Kidney (tissue), 14 donors: ENCODE results near the gene LTBP1. TPM values are rescaled to one million over a fixed set of nuclear protein-coding genes. Genes with fewer than 3 reads are reported as not detected.
"Not testable (repeated sequence)": the region's sequence is repeated elsewhere in the genome, so short reads cannot be mapped to it uniquely, and the experiment has no call there.

Experiments
- DNase-seq, 5 donors: peaks; one replicate each; pipeline ENCODE4 v3.0.0-alpha.2; 2013 to 2020
- FAIRE-seq: peaks from 2 replicates; lab custom pipeline; 2012; peaks lifted over from hg19 to GRCh38; lab: Jason Lieb, UNC
- H3K27ac ChIP-seq, 2 donors: one replicate each; pipeline ENCODE4 v1.7.0; 2013; ENCODE audit warnings: low read depth in 2 of 2, low read length in 2 of 2, inconsistent platforms in 1 of 2
- H3K27me3 ChIP-seq: one replicate; pipeline ENCODE4 v1.7.1; 2013; ENCODE audit warnings: low read length, inconsistent platforms; ENCODE audit not compliant: control insufficient read depth, insufficient read depth
- H3K36me3 ChIP-seq, 3 donors: one replicate each; pipeline versions ENCODE4 v1.7.0 to v1.7.1; 2013; ENCODE audit warnings: low read length in 3 of 3, control low read depth in 1 of 3, inconsistent platforms in 1 of 3; ENCODE audit not compliant: insufficient read depth in 3 of 3, control insufficient read depth in 2 of 3
- H3K4me1 ChIP-seq, 3 donors: one replicate each; pipeline versions ENCODE4 v1.7.0 to v1.7.1; 2013; ENCODE audit warnings: low read length in 3 of 3, inconsistent platforms in 1 of 3, low read depth in 1 of 3; ENCODE audit not compliant: control insufficient read depth in 2 of 3, insufficient read depth in 2 of 3
- H3K4me3 ChIP-seq, 3 donors: one replicate each; pipeline versions ENCODE4 v1.7.0 to v1.8.1; 2013; ENCODE audit warnings: low read length in 3 of 3, control low read depth in 1 of 3, inconsistent platforms in 1 of 3
- H3K9ac ChIP-seq, 3 donors: one replicate each; pipeline versions ENCODE4 v1.7.0 to v1.7.1; 2013; ENCODE audit warnings: low read length in 3 of 3, control low read depth in 1 of 3, inconsistent platforms in 1 of 3
- H3K9me3 ChIP-seq, 3 donors: one replicate each; pipeline versions ENCODE4 v1.7.0 to v1.7.1; 2013; ENCODE audit warnings: low read length in 3 of 3, control low read depth in 1 of 3, inconsistent platforms in 1 of 3; ENCODE audit not compliant: control insufficient read depth in 2 of 3, insufficient read depth in 1 of 3
- intact Hi-C: fragments of 100-400 bp; cut with DNase I; formaldehyde crosslinking; loops from one replicate; pipeline ENCODE4 v1.11.1; 2022
- polyA plus RNA-seq: library from polyadenylated mRNA; stranded (reverse); fragments of 350-450 nt; fragmentation: Illumina TruSeq; extraction: RNeasy Lipid Tissue Mini Kit (QIAGEN cat#74804); gene quantifications from one replicate; pipeline ENCODE4 v1.2.3, GENCODE V29; 2014; ENCODE audit warnings: low read depth, low replicate concordance; ENCODE audit not compliant: insufficient read depth
- total RNA-seq: library from RNA; stranded (reverse); fragmentation: NEBNext Ultra II Directional; extraction: Animal tissue kit (Norgen Biotek cat#: 25700); gene quantifications from one replicate; pipeline ENCODE4 v1.2.1, GENCODE V29; 2021
- TF ChIP-seq, protein P1 (sequence below): IDR thresholded peaks from 3 replicates; pipeline ENCODE4 v1.5.1; 2012; ENCODE audit warnings: mild to moderate bottlenecking, moderate library complexity, borderline replicate concordance; ENCODE audit not compliant: insufficient read depth; ENCODE audit errors: extremely low read depth
- donor health status: control.
- donor health status: control.
- donor health status: control.
- donor health status: control.
- donor health status: control.
- donor health status: DM: yes; HTN: yes; CAD: no.
- donor health status: Normal renal cell carcinoma (clear cell type).

The LTBP1 gene
- total and polyA plus RNA-seq, 2 donors from 2014 or later = 9.3 to 39.8 TPM

DNA sequence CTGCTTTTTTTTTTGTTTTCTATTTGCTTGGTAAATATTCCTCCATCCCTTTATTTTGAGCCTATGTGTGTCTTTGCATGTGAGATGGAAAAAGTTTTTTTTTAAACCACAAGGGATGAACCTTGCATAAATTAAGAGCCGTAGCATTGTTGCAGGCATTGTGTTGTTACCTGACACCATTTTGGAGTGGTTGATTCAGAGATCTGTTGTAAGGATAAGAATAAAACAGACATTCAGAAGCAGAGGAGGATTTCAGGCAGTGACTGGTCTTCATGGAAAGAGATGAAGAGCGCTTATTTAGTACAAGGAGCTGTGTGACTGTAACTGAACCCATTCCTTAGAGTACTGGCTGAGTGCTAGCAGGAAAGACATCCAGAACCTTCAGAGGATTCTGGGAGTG, 101.2 kb downstream of the LTBP1 start:
- intact Hi-C loops = no loop called here
- no peaks in the 10 kb centered on the region for H3K36me3 ChIP-seq
- FAIRE-seq (no peak), DNase-seq (peak in 1 of 5 donors; percentile 7)
- H3K4me3 ChIP-seq = no peak overlapping the region
- no peaks in the 10 kb centered on the region for H3K4me1 ChIP-seq
- H3K9me3 ChIP-seq = no peaks in the 10 kb centered on the region
- no peaks in the 10 kb centered on the region for H3K27me3 ChIP-seq
- H3K9ac ChIP-seq = no peak overlapping the region
- no peak overlapping the region for H3K27ac ChIP-seq
- TF ChIP-seq, protein P1, sequence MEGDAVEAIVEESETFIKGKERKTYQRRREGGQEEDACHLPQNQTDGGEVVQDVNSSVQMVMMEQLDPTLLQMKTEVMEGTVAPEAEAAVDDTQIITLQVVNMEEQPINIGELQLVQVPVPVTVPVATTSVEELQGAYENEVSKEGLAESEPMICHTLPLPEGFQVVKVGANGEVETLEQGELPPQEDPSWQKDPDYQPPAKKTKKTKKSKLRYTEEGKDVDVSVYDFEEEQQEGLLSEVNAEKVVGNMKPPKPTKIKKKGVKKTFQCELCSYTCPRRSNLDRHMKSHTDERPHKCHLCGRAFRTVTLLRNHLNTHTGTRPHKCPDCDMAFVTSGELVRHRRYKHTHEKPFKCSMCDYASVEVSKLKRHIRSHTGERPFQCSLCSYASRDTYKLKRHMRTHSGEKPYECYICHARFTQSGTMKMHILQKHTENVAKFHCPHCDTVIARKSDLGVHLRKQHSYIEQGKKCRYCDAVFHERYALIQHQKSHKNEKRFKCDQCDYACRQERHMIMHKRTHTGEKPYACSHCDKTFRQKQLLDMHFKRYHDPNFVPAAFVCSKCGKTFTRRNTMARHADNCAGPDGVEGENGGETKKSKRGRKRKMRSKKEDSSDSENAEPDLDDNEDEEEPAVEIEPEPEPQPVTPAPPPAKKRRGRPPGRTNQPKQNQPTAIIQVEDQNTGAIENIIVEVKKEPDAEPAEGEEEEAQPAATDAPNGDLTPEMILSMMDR = no peak

DNA sequence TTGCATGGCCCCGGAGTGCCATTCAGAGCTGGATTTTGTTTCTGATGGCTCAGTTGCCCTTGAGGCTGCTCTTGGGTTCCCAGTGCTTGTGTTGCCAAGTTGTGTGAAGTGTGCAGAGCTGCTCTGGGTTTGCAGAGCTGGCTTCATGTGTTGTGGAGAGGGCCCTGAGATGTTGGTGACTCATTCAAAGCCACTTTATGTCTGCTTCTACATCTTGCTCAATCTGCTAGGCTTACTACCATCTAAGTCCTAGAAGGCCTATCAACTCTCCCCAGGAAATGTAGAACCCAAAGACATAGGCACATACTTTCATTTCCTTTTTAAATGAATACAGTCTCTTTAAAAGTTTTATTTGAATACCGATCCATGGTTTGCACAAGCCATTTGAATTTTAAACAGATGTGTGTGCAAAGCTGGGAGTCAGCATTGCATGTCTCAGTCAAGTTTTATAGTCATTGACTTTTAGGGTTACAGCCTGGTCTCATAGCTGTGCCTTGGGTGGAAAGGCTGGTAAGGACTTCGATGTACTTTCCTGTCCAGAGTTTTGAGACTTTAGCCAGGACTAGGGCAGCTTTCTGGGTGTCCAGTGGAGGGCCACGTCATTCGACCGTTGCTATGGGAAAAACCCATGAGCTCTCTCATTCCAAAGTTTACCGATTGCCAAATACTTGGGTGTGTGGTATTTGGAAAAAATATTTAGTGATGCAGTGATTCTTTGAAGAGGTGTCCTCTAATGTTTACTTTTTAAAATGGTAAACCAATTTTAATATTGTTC, 105.0 kb downstream of the LTBP1 start:
- Histone ChIP-seq H3K9me3 (no peaks in the 10 kb centered on the region), H3K4me3 (no peak overlapping the region), H3K4me1 (no peaks in the 10 kb centered on the region), H3K27me3 (no peaks in the 10 kb centered on the region), H3K36me3 (no peaks in the 10 kb centered on the region), H3K9ac (no peak overlapping the region), H3K27ac (no peak overlapping the region)
- TF ChIP-seq, protein P1 = no peak
- FAIRE-seq (no peak), DNase-seq (no peak)
- intact Hi-C loops = no loop called here

DNA sequence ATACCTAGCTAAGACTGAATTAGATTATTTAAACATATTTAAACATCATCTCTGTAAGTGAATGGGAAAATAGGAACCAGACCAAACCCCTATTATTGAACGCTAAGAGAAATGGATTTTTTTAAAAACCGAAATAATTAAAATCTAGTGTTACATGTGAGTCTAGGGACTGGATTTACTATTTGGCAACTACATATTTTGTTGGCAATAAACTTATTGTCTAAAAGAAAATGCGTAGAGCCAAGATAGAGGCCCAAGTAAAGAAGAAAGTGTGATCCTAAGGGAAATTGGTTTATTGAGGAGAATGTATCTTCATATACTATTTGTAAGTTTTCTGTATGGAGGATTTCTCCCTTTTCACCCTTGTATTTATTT, 105.6 kb downstream of the LTBP1 start:
- TF ChIP-seq, protein P1 = no peak
- Histone ChIP-seq H3K4me3 (no peak overlapping the region), H3K9me3 (no peaks in the 10 kb centered on the region), H3K4me1 (no peaks in the 10 kb centered on the region), H3K9ac (no peak overlapping the region), H3K27me3 (no peaks in the 10 kb centered on the region), H3K36me3 (no peaks in the 10 kb centered on the region), H3K27ac (no peak overlapping the region)
- FAIRE-seq (no peak), DNase-seq (no peak)
- intact Hi-C loops = no loop called here

DNA sequence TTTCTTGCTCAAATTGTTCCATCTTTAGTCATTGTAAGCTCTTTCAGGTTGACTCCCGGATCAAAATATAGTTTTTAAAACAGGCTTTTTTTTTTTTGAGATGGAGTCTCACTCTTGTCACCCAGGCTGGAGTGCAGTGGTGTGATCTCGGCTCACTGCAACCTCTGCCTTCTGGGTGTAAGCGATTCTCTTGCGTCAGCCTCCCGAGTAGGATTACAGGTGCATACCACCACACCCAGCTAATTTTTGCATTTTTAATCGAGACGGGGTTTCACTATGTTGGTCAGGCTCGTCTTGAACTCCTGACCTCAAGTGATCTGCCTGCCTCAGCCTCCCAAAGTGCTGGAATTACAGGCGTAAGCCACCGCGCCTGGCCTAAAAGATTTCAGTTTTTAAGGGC, 106.0 kb downstream of the LTBP1 start:
- intact Hi-C loops, H3K27me3 ChIP-seq, H3K4me1 ChIP-seq, H3K27ac ChIP-seq, H3K4me3 ChIP-seq, FAIRE-seq, H3K36me3 ChIP-seq, H3K9me3 ChIP-seq, H3K9ac ChIP-seq, DNase-seq: not testable (repeated sequence)
